Gastrocnemius medialis (tissue), 4 donors: Measurements from ENCODE around the gene SLC12A9. TPM values are rescaled to one million over a fixed set of nuclear protein-coding genes. Genes with fewer than 3 reads are reported as not detected.

Source experiments
- ATAC-seq, 2 donors: fragments of 150-250 bp; one replicate each; pipeline ENCODE4 v1.9.1; 2016
- DNase-seq, 2 donors: peaks; one replicate each; pipeline ENCODE4 v3.0.0-alpha.2; 2019
- H3K27ac ChIP-seq, 4 donors: fragments of 200-600 bp; sonication (generic); 1 replicate in 1 of 4; 2 replicates in 3 of 4; pipeline ENCODE4 v1.5.1; 2016 to 2018; ENCODE audit warnings: mild to moderate bottlenecking in 2 of 4, moderate library complexity in 1 of 4
- H3K27me3 ChIP-seq, 3 donors: fragments of 200-600 bp; sonication (generic) in 2 of 3; 1 replicate in 1 of 3; 2 replicates in 2 of 3; pipeline versions ENCODE4 v1.5.1 to v1.6.0; 2016 to 2019; ENCODE audit warnings: mild to moderate bottlenecking in 1 of 3, moderate library complexity in 1 of 3
- H3K36me3 ChIP-seq, 2 donors: fragments of 200-600 bp; sonication (generic) in 1 of 2; one replicate each; pipeline ENCODE4 v1.5.1; 2017 to 2018
- H3K4me1 ChIP-seq, 2 donors: fragments of 200-600 bp; sonication (generic) in 1 of 2; one replicate each; pipeline ENCODE4 v1.5.1; 2016 to 2017; ENCODE audit warnings: mild to moderate bottlenecking in 2 of 2
- H3K4me3 ChIP-seq, 4 donors: fragments of 200-600 bp; sonication (generic) in 3 of 4; 1 replicate in 1 of 4; 2 replicates in 3 of 4; pipeline ENCODE4 v1.5.1; 2016 to 2019; ENCODE audit warnings: mild to moderate bottlenecking in 2 of 4
- H3K9me3 ChIP-seq, 3 donors: fragments of 200-600 bp; sonication (generic) in 2 of 3; 1 replicate in 1 of 3; 2 replicates in 2 of 3; pipeline ENCODE4 v1.5.1; 2016 to 2019
- POLR2A ChIP-seq, 2 donors: fragments of 450-650 bp; IDR thresholded peaks; one replicate each; pipeline ENCODE4 v1.6.1; 2017; ENCODE audit warnings: antibody characterized with exemption in 2 of 2, mild to moderate bottlenecking in 2 of 2, moderate library complexity in 2 of 2
- in situ Hi-C, 4 donors: fragments of 200-750 bp; cut with MboI; loops; one replicate each; pipeline versions ENCODE4 v1.15.0 to v1.8.0; 2017; ENCODE audit warnings: low sequenced_read_pairs in 4 of 4
- intact Hi-C: fragments of 100-400 bp; cut with DNase I; formaldehyde crosslinking; loops from one replicate; pipeline ENCODE4 v1.15.1; 2023; ENCODE audit warnings: low total_unique reads
- total RNA-seq, 4 donors: library from RNA; depleted of rRNA; stranded (reverse); fragments of >200 nt; gene quantifications; one replicate each; pipeline versions ENCODE4 v1.1.0 to v1.2.3, GENCODE V29; 2016
- TF ChIP-seq, protein P1 (sequence below), 5 experiments: fragments of 450-650 bp in 3 of 5; fragments of 200-600 bp in 2 of 5; sonication (generic) in 2 of 5; IDR thresholded peaks in 4 of 5; conservative IDR thresholded peaks in 1 of 5; 1 replicate in 4 of 5; 2 replicates in 1 of 5; pipeline ENCODE4 v1.5.1; 2016 to 2019; ENCODE audit warnings: antibody characterized with exemption in 5 of 5, mild to moderate bottlenecking in 3 of 5, moderate library complexity in 3 of 5

Gene SLC12A9
- total RNA-seq, 4 donors from 2014 or later = 2.5 to 4.3 (median 3.8) TPM

DNA sequence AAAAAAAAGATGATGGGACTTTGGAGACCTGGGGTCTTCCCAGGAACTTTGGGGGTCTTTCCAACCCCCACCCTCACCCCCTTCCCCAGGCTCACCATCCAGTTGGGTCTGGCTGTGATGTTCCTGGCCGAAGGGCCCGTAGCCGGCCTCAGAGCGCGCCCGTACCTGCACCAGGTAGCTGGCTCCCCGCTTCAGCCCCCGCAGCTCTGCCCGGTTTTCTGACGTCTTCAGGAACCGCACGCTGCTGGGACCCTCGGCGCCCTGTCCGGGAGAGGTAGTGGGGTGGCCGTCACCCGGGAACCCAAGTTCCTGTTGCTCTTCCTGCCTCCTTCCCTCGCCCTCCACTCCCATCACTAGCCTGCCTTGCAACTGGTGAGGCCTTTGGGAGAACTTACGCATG lies 35.4 kb upstream of the SLC12A9 start:
- Histone ChIP-seq H3K4me1 (no peaks in the 10 kb centered on the region), H3K27ac (no peak overlapping the region), H3K4me3 (no peak overlapping the region), H3K27me3 (no peaks in the 10 kb centered on the region), H3K36me3 (no peaks in the 10 kb centered on the region), H3K9me3 (no peaks in the 10 kb centered on the region)
- TF ChIP-seq POLR2A (IDR thresholded peaks at IDR 0.05) = no peak
- TF ChIP-seq, protein P1, sequence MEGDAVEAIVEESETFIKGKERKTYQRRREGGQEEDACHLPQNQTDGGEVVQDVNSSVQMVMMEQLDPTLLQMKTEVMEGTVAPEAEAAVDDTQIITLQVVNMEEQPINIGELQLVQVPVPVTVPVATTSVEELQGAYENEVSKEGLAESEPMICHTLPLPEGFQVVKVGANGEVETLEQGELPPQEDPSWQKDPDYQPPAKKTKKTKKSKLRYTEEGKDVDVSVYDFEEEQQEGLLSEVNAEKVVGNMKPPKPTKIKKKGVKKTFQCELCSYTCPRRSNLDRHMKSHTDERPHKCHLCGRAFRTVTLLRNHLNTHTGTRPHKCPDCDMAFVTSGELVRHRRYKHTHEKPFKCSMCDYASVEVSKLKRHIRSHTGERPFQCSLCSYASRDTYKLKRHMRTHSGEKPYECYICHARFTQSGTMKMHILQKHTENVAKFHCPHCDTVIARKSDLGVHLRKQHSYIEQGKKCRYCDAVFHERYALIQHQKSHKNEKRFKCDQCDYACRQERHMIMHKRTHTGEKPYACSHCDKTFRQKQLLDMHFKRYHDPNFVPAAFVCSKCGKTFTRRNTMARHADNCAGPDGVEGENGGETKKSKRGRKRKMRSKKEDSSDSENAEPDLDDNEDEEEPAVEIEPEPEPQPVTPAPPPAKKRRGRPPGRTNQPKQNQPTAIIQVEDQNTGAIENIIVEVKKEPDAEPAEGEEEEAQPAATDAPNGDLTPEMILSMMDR (IDR thresholded peaks at IDR 0.05 in 4 of 5, conservative IDR thresholded peaks at IDR 0.05 in 1 of 5) = no peak
- DNase-seq = no peak
- intact Hi-C loops = no loop called here
- ATAC-seq = no peak
- in situ Hi-C loops = no loop called here

DNA sequence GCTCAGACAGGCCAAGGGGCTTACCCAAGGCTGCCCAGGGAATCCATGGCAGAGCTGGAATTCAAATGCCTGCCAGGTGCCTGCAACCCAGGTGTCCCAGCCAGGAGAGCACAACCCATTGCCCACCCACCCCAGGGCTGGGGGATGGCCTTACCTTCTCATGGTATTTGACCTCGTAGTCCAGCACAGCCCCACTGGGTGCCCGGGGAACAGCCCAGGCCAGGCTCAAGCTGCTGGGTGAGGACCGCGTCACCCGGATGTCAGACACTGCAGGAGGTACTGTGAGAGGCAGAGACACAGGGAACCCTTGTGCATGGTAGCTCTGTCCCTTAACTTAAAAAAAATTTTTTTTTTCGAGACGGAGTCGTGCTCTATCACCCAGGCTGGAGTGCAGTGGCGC lies 34.1 kb upstream of the SLC12A9 start:
- ATAC-seq (no peak), DNase-seq (no peak)
- Histone ChIP-seq H3K36me3 (no peaks in the 10 kb centered on the region), H3K4me3 (no peak overlapping the region), H3K27me3 (no peaks in the 10 kb centered on the region), H3K9me3 (no peaks in the 10 kb centered on the region), H3K4me1 (no peaks in the 10 kb centered on the region), H3K27ac (no peak overlapping the region)
- in situ Hi-C loops = no loop called here
- intact Hi-C loops = no loop called here
- no peak for TF ChIP-seq POLR2A (IDR thresholded peaks at IDR 0.05)
- TF ChIP-seq, protein P1 (IDR thresholded peaks at IDR 0.05 in 4 of 5, conservative IDR thresholded peaks at IDR 0.05 in 1 of 5) = no peak

DNA sequence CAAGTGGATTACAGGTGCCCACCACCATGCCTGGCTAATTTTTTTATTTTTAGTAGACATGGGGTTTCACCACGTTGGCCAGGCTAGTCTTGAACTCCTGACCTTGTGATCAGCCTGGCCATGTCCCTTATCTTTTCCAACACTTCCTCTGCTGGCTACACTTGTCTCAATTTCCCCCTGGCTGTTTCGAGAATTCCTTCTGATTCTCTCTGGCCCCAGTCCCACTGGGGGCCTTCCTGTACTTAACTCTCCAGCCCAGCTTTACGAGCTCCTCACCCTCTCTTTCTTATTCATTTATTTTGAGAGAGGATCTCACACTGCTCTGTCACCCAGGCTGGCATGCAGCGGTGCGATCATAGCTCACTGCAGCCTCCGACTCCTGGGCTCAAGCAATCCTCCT lies 33.7 kb upstream of the SLC12A9 start:
- Histone ChIP-seq H3K27me3 (no peaks in the 10 kb centered on the region), H3K4me1 (no peaks in the 10 kb centered on the region), H3K27ac (no peak overlapping the region), H3K9me3 (no peaks in the 10 kb centered on the region), H3K36me3 (no peaks in the 10 kb centered on the region), H3K4me3 (no peak overlapping the region)
- no peak for ATAC-seq
- TF ChIP-seq, protein P1 (IDR thresholded peaks at IDR 0.05 in 4 of 5, conservative IDR thresholded peaks at IDR 0.05 in 1 of 5) = no peak
- TF ChIP-seq POLR2A (IDR thresholded peaks at IDR 0.05) = no peak
- in situ Hi-C loops = no loop called here
- intact Hi-C loops = no loop called here
- no peak for DNase-seq

DNA sequence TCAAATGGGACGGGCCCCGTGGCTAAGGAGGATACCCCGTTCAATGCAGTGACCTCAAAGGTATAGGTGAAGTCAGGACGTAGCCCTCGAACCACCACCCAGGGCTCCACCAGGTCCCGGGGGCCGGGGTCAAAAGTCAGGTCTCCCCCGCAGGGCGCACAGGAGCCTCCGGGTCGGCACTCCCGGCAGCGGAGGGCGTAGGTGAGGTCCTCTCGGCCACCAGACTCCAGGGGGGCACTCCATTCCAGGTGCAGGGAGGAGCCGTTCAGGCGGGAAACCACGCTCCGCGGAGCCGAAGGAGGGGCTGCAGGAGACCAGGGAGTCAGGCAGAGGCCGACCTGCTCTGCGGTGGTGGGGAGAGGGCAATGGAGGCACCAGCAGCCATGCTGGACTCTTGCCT lies 32.9 kb upstream of the SLC12A9 start:
- H3K9me3 ChIP-seq = no peaks in the 10 kb centered on the region
- in situ Hi-C loops (no loop called here), intact Hi-C loops (no loop called here)
- DNase-seq (no peak), ATAC-seq (no peak)
- H3K27me3 ChIP-seq = no peaks in the 10 kb centered on the region
- TF ChIP-seq, protein P1 (IDR thresholded peaks at IDR 0.05 in 4 of 5, conservative IDR thresholded peaks at IDR 0.05 in 1 of 5) = no peak
- no peak for TF ChIP-seq POLR2A (IDR thresholded peaks at IDR 0.05)
- no peaks in the 10 kb centered on the region for H3K36me3 ChIP-seq
- H3K4me3 ChIP-seq = no peak overlapping the region
- H3K4me1 ChIP-seq = no peaks in the 10 kb centered on the region
- H3K27ac ChIP-seq = no peak overlapping the region
